Left lung (tissue), 10 donors: ENCODE results near the gene PAM. TPM values are rescaled to one million over a fixed set of nuclear protein-coding genes. Genes with fewer than 3 reads are reported as not detected.

ENCODE experiments used
- ATAC-seq: fragments of 200-7000 bp; cut with Tn5 transposase; one replicate; pipeline ENCODE4 v1.9.1; 2020; ENCODE audit warnings: moderate library complexity
- DNase-seq, 4 donors: peaks; one replicate each; pipeline ENCODE4 v3.0.0-alpha.2; 2013 to 2020
- H3K27ac ChIP-seq, 2 donors: fragments of 200-600 bp; sonication (generic) in 1 of 2; one replicate each; pipeline versions ENCODE4 v1.5.0 to v1.8.0; 2020 to 2021
- H3K27me3 ChIP-seq, 2 donors: fragments of 200-600 bp; sonication (generic) in 1 of 2; one replicate each; pipeline versions ENCODE4 v1.5.0 to v1.8.0; 2020 to 2021
- H3K36me3 ChIP-seq, 2 donors: fragments of 200-600 bp; sonication (generic) in 1 of 2; one replicate each; pipeline versions ENCODE4 v1.5.0 to v1.8.0; 2020 to 2021
- H3K4me1 ChIP-seq, 2 donors: fragments of 200-600 bp; one replicate each; pipeline ENCODE4 v1.8.0; 2021
- H3K4me3 ChIP-seq, 2 donors: fragments of 200-600 bp; sonication (generic) in 1 of 2; one replicate each; pipeline versions ENCODE4 v1.5.0 to v1.8.0; 2020 to 2021; ENCODE audit warnings: mild to moderate bottlenecking in 1 of 2
- H3K9me3 ChIP-seq, 2 donors: fragments of 200-600 bp; sonication (generic) in 1 of 2; one replicate each; pipeline versions ENCODE4 v1.5.0 to v1.8.0; 2020 to 2021
- intact Hi-C, 2 donors: fragments of 100-400 bp; cut with DNase I; formaldehyde crosslinking; loops; one replicate each; pipeline versions ENCODE4 v1.11.2 to v1.14.2; 2022
- polyA plus RNA-seq, 6 donors: library from polyadenylated mRNA; unstranded; fragments of 120-200 nt; gene quantifications; one replicate each; pipeline ENCODE4 v1.2.1, GENCODE V29; 2013; ENCODE audit not compliant: insufficient read length in 6 of 6
- total RNA-seq, 2 donors: library from RNA; stranded (reverse); fragmentation: NEBNext Ultra II Directional; extraction: Animal tissue kit (Norgen Biotek cat#: 25700); gene quantifications; one replicate each; pipeline ENCODE4 v1.2.1, GENCODE V29; 2021
- TF ChIP-seq, protein P1 (sequence below), 2 donors: fragments of 200-600 bp; sonication (generic) in 1 of 2; IDR thresholded peaks; one replicate each; pipeline versions ENCODE4 v1.5.0 to v1.8.0; 2021; ENCODE audit warnings: antibody characterized with exemption in 2 of 2
- donor health status: DM: no; HTN: yes; CAD: no.
- donor health status: DM: no; HTN: no; CAD: no.

Gene PAM
- total and polyA plus RNA-seq, 8 donors: 93.3 to 427 (median 145) TPM

DNA sequence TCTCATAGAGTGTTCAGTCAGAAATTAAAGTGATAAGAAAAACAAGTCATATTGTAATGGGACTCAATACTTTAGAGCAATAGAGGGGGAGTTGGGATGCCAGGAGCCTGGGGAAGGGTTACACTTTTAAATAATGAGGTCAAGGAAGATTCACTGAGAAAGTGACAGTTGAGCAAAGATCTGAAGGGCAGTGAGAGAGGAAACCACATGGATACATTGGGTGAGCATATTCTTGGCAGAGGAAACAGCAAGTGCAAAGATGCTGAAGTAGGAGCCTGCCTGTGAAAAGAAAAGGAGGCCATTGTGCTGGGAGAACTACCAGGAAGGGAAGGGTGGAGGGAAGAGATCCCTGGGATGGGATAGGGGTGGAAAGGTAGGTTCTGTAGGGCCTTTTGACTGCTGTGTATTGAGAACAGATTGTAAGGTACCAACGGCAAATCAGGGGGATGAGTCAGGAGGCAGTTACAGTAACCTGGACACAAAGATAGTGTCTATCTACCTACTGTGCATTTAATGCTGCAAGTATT, 79.4 kb downstream of the PAM start:
- Histone ChIP-seq H3K27ac (no peak overlapping the region), H3K4me3 (no peak overlapping the region), H3K27me3 (no peaks in the 10 kb centered on the region), H3K4me1 (peaks cover 0 to 4% of the 10 kb centered on the region in 2 donors), H3K9me3 (no peaks in the 10 kb centered on the region), H3K36me3 (no peaks in the 10 kb centered on the region)
- intact Hi-C loops: no loop called here
- ATAC-seq (no peak), DNase-seq (no peak)
- TF ChIP-seq, protein P1, sequence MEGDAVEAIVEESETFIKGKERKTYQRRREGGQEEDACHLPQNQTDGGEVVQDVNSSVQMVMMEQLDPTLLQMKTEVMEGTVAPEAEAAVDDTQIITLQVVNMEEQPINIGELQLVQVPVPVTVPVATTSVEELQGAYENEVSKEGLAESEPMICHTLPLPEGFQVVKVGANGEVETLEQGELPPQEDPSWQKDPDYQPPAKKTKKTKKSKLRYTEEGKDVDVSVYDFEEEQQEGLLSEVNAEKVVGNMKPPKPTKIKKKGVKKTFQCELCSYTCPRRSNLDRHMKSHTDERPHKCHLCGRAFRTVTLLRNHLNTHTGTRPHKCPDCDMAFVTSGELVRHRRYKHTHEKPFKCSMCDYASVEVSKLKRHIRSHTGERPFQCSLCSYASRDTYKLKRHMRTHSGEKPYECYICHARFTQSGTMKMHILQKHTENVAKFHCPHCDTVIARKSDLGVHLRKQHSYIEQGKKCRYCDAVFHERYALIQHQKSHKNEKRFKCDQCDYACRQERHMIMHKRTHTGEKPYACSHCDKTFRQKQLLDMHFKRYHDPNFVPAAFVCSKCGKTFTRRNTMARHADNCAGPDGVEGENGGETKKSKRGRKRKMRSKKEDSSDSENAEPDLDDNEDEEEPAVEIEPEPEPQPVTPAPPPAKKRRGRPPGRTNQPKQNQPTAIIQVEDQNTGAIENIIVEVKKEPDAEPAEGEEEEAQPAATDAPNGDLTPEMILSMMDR (IDR thresholded peaks at IDR 0.05): no peak

DNA sequence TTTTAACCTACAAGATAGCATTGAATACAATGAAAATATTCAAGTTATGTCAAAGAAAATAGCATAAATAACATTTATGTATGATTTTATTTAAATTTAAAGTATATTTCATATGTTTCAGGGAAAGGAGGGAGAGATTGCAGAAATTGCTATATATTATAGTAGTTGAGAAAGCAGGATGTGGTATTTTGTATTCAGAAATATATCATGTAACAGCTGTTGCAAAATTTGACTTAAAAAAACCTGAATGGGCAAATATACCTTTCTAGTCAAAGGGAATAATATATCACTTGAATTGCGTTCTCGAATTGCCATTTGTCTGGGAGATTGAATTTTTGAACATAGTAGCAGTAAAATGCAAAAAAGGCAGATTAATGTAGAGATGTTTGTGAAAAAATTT, 80.6 kb downstream of the PAM start:
- ATAC-seq: no peak
- no peak overlapping the region for H3K4me3 ChIP-seq
- intact Hi-C loops: no loop called here
- H3K36me3 ChIP-seq: no peaks in the 10 kb centered on the region
- H3K4me1 ChIP-seq: peaks cover 0 to 4% of the 10 kb centered on the region in 2 donors
- no peak for DNase-seq
- no peak overlapping the region for H3K27ac ChIP-seq
- H3K9me3 ChIP-seq: no peaks in the 10 kb centered on the region
- no peaks in the 10 kb centered on the region for H3K27me3 ChIP-seq
- TF ChIP-seq, protein P1 (IDR thresholded peaks at IDR 0.05): no peak

DNA sequence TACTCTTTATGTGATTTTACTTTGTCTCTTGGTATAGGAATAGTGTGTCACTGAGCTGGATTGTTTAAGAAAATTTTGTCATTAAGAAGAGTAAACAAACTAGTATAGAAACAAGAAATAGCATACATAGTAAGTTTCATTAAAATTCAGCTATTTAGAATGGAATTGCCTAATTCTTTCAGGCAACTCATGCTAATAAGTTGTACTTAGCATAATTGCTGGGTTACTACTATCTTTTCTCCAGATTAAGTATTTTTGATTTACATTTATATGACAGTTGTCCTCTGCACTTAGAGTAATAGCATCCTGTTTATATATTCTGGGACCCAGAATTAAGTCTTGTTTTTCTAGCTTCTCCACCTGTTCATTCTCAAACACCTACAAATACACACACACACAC, 85.9 kb downstream of the PAM start:
- H3K4me1 ChIP-seq: no peaks in the 10 kb centered on the region
- H3K4me3 ChIP-seq: no peak overlapping the region
- H3K27ac ChIP-seq: no peak overlapping the region
- H3K36me3 ChIP-seq: no peaks in the 10 kb centered on the region
- TF ChIP-seq, protein P1 (IDR thresholded peaks at IDR 0.05): no peak
- intact Hi-C loops: no loop called here
- no peaks in the 10 kb centered on the region for H3K9me3 ChIP-seq
- ATAC-seq (no peak), DNase-seq (no peak)
- no peaks in the 10 kb centered on the region for H3K27me3 ChIP-seq

DNA sequence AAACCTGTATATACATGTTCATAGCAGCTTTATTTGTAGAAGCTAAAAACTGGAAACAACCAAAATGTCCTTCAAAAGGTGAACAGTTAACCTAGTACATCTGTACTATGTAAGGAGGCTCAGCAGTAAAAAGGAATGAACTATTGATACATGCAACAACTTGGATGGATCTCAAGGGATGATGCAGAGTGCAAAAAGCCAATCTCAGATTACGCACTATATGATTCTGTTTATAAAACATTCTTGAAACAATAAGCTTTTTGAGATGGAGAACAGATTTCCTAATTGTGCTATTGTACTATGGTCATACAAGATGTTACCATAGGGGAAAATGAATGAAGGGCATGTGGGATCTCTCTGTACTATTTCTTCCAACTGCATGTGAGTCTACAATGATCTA, 88.9 kb downstream of the PAM start:
- Histone ChIP-seq H3K27ac (no peak overlapping the region), H3K4me1 (no peaks in the 10 kb centered on the region), H3K9me3 (no peaks in the 10 kb centered on the region), H3K27me3 (no peaks in the 10 kb centered on the region), H3K36me3 (no peaks in the 10 kb centered on the region), H3K4me3 (no peak overlapping the region)
- ATAC-seq (no peak), DNase-seq (no peak)
- intact Hi-C loops: no loop called here
- TF ChIP-seq, protein P1 (IDR thresholded peaks at IDR 0.05): no peak

DNA sequence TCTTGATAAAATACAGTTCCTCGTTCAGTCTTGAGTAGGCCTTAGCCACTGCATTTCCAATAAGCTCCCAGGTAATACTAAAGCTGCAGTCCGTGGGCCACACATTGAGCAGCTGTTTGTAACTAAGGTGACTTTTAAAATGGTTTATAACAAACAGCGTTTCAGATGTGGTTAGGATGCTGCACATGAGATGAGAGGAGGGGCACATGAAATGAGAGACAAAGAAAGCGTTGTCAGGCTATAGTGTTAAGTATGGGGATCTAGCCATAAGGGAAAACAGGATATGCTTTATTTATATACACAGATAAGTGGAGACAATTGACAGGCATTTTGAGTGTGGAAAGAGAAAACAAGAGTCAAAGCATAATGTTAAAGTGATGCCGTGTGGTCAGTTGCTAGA, 89.9 kb downstream of the PAM start:
- Histone ChIP-seq H3K4me3 (no peak overlapping the region), H3K27me3 (no peaks in the 10 kb centered on the region), H3K27ac (no peak overlapping the region), H3K36me3 (no peaks in the 10 kb centered on the region), H3K4me1 (no peaks in the 10 kb centered on the region), H3K9me3 (no peaks in the 10 kb centered on the region)
- no peak for ATAC-seq
- intact Hi-C loops: no loop called here
- TF ChIP-seq, protein P1 (IDR thresholded peaks at IDR 0.05): no peak
- DNase-seq: no peak
